Activated naive CD8-positive, alpha-beta T cell (primary cell): ENCODE measurements around the gene IBA57.
A peak's percentile ranks its signal among the peaks of the same experiment; 100 is the strongest.
"Not testable (repeated sequence)": the region's sequence is repeated elsewhere in the genome, so short reads cannot be mapped to it uniquely, and the experiment has no call there.

ENCODE experiments used
- H3K27ac Mint-ChIP-seq: one replicate; pipeline ENCODE4 v1.8.0; 2021; ENCODE audit warnings: mixed read lengths
- H3K27me3 Mint-ChIP-seq: one replicate; pipeline ENCODE4 v1.8.0; 2021; ENCODE audit warnings: mixed read lengths
- H3K36me3 Mint-ChIP-seq: one replicate; pipeline ENCODE4 v1.8.0; 2021; ENCODE audit warnings: mixed read lengths
- H3K4me1 Mint-ChIP-seq: one replicate; pipeline ENCODE4 v1.8.0; 2021; ENCODE audit warnings: low read depth, mixed read lengths
- H3K4me3 Mint-ChIP-seq: one replicate; pipeline ENCODE4 v1.8.0; 2021; ENCODE audit warnings: mild to moderate bottlenecking, mixed read lengths
- H3K9me3 Mint-ChIP-seq: one replicate; pipeline ENCODE4 v1.8.0; 2021; ENCODE audit warnings: low read depth, mixed read lengths

The IBA57 gene

GRCh38 chr1:228170666-228171065 is 5.1 kb downstream of the IBA57 start:
- Mint-ChIP-seq H3K4me3 (no peak overlapping the region), H3K9me3 (no peaks in the 10 kb centered on the region), H3K4me1 (peaks cover 23% of the 10 kb centered on the region), H3K36me3 (no peaks in the 10 kb centered on the region), H3K27me3 (no peaks in the 10 kb centered on the region), H3K27ac (peak overlapping the region; percentile 28)

GRCh38 chr1:228171221-228171891 is 5.8 kb downstream of the IBA57 start:
- no peak overlapping the region for H3K4me3 Mint-ChIP-seq
- no peaks in the 10 kb centered on the region for H3K27me3 Mint-ChIP-seq
- H3K4me1 Mint-ChIP-seq = peaks cover 23% of the 10 kb centered on the region
- no peaks in the 10 kb centered on the region for H3K9me3 Mint-ChIP-seq
- no peaks in the 10 kb centered on the region for H3K36me3 Mint-ChIP-seq
- H3K27ac Mint-ChIP-seq = no peak overlapping the region

- Mint-ChIP-seq H3K9me3 (no peaks in the 10 kb centered on the region), H3K27ac (no peak overlapping the region), H3K4me3 (no peak overlapping the region), H3K36me3 (no peaks in the 10 kb centered on the region), H3K27me3 (no peaks in the 10 kb centered on the region), H3K4me1 (peaks cover 14% of the 10 kb centered on the region)
Observed at GRCh38 chr1:228172591-228173527, 7.3 kb downstream of the IBA57 start.

GRCh38 chr1:228173528-228174481 is 8.2 kb downstream of the IBA57 start:
- H3K9me3 Mint-ChIP-seq = not testable (repeated sequence)
- peaks cover 11% of the 10 kb centered on the region for H3K4me1 Mint-ChIP-seq

GRCh38 chr1:228174482-228175315 is 9.1 kb downstream of the IBA57 start:
- Mint-ChIP-seq H3K27me3 (no peaks in the 10 kb centered on the region), H3K4me3 (no peak overlapping the region), H3K36me3 (no peaks in the 10 kb centered on the region), H3K27ac (no peak overlapping the region), H3K9me3 (no peaks in the 10 kb centered on the region), H3K4me1 (peaks cover 11% of the 10 kb centered on the region)

More at GRCh38 chr1:228173528-228174481, 8.2 kb downstream of the IBA57 start:
- not testable (repeated sequence) for H3K27me3 Mint-ChIP-seq, H3K36me3 Mint-ChIP-seq, H3K27ac Mint-ChIP-seq, H3K4me3 Mint-ChIP-seq

GRCh38 chr1:228175316-228176023 is 9.9 kb downstream of the IBA57 start:
- no peak overlapping the region for H3K27ac Mint-ChIP-seq
- no peaks in the 10 kb centered on the region for H3K36me3 Mint-ChIP-seq
- H3K9me3 Mint-ChIP-seq = no peaks in the 10 kb centered on the region
- no peak overlapping the region for H3K4me3 Mint-ChIP-seq
- H3K4me1 Mint-ChIP-seq = peaks cover 10% of the 10 kb centered on the region
- no peaks in the 10 kb centered on the region for H3K27me3 Mint-ChIP-seq

GRCh38 chr1:228176024-228176395 is 10.4 kb downstream of the IBA57 start:
- Mint-ChIP-seq H3K4me1 (peaks cover 9% of the 10 kb centered on the region), H3K27ac (no peak overlapping the region), H3K9me3 (no peaks in the 10 kb centered on the region), H3K27me3 (no peaks in the 10 kb centered on the region), H3K4me3 (no peak overlapping the region), H3K36me3 (no peaks in the 10 kb centered on the region)

GRCh38 chr1:228176461-228177182 is 11.0 kb downstream of the IBA57 start:
- Mint-ChIP-seq H3K4me3 (no peak overlapping the region), H3K4me1 (peaks cover 8% of the 10 kb centered on the region), H3K27me3 (no peaks in the 10 kb centered on the region), H3K36me3 (no peaks in the 10 kb centered on the region), H3K9me3 (no peaks in the 10 kb centered on the region), H3K27ac (no peak overlapping the region)

GRCh38 chr1:228177183-228177475 is 11.5 kb downstream of the IBA57 start:
- Mint-ChIP-seq H3K4me1 (peaks cover 8% of the 10 kb centered on the region), H3K27ac (no peak overlapping the region), H3K4me3 (no peak overlapping the region), H3K36me3 (no peaks in the 10 kb centered on the region), H3K27me3 (no peaks in the 10 kb centered on the region), H3K9me3 (no peaks in the 10 kb centered on the region)

- Mint-ChIP-seq H3K9me3 (no peaks in the 10 kb centered on the region), H3K36me3 (no peaks in the 10 kb centered on the region), H3K4me1 (peaks cover 5% of the 10 kb centered on the region), H3K27me3 (no peaks in the 10 kb centered on the region), H3K4me3 (no peak overlapping the region), H3K27ac (no peak overlapping the region)
Observed at GRCh38 chr1:228177721-228178710, 12.4 kb downstream of the IBA57 start.

GRCh38 chr1:228178737-228179684 is 13.4 kb downstream of the IBA57 start:
- Mint-ChIP-seq H3K4me3 (no peak overlapping the region), H3K27ac (no peak overlapping the region), H3K27me3 (no peaks in the 10 kb centered on the region), H3K9me3 (no peaks in the 10 kb centered on the region), H3K36me3 (no peaks in the 10 kb centered on the region), H3K4me1 (peaks cover 5% of the 10 kb centered on the region)
